Measurements from ENCODE around the gene DOCK2.

- TF ChIP-seq, protein P1, sequence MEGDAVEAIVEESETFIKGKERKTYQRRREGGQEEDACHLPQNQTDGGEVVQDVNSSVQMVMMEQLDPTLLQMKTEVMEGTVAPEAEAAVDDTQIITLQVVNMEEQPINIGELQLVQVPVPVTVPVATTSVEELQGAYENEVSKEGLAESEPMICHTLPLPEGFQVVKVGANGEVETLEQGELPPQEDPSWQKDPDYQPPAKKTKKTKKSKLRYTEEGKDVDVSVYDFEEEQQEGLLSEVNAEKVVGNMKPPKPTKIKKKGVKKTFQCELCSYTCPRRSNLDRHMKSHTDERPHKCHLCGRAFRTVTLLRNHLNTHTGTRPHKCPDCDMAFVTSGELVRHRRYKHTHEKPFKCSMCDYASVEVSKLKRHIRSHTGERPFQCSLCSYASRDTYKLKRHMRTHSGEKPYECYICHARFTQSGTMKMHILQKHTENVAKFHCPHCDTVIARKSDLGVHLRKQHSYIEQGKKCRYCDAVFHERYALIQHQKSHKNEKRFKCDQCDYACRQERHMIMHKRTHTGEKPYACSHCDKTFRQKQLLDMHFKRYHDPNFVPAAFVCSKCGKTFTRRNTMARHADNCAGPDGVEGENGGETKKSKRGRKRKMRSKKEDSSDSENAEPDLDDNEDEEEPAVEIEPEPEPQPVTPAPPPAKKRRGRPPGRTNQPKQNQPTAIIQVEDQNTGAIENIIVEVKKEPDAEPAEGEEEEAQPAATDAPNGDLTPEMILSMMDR (conservative IDR thresholded peaks at IDR 0.05 in 1 of 2, IDR thresholded peaks at IDR 0.05 in 1 of 2; ENCODE audit: low read depth in 1 of 2, low read length in 2 of 2) = no peak
- no peak for TF ChIP-seq EZH2 (IDR thresholded peaks at IDR 0.05; ENCODE audit: low read length, missing control alignments)
Measured at GRCh38 chr5:169785771-169786618, 148.9 kb downstream of the DOCK2 start.

Data from fibroblast of lung (primary cell).